PFSK-1 (cell line): ENCODE measurements around the gene TSLP.

Experiments
- FOXP2 ChIP-seq: optimal IDR thresholded peaks from 2 replicates; pipeline ENCODE3; 2011; ENCODE audit warnings: borderline replicate concordance, control low read depth, inconsistent platforms; ENCODE audit not compliant: insufficient read depth; ENCODE audit errors: extremely low read length, extremely low read depth
- POLR2AphosphoS5 ChIP-seq: IDR thresholded peaks from 2 replicates; pipeline ENCODE4 v1.6.1; 2012; ENCODE audit warnings: low read depth, mild to moderate bottlenecking, control low read depth, low read length, moderate library complexity
- REST ChIP-seq, 2 experiments: IDR thresholded peaks; 2 replicates each; pipeline versions ENCODE4 v1.6.1 to v1.8.0; 2011 to 2012; ENCODE audit warnings: low read depth in 2 of 2, low read length in 2 of 2, control low read depth in 1 of 2, inconsistent platforms in 1 of 2, mild to moderate bottlenecking in 1 of 2, moderate library complexity in 1 of 2; ENCODE audit not compliant: insufficient read depth in 1 of 2
- SIN3A ChIP-seq: IDR thresholded peaks from 2 replicates; pipeline ENCODE4 v1.6.1; 2012; ENCODE audit warnings: mild to moderate bottlenecking, low read length, moderate library complexity, borderline replicate concordance; ENCODE audit not compliant: insufficient read depth
- TAF1 ChIP-seq: IDR thresholded peaks from 2 replicates; pipeline ENCODE4 v1.6.1; 2012; ENCODE audit warnings: low read length, control low read depth, borderline replicate concordance; ENCODE audit not compliant: insufficient read depth

The TSLP gene

GRCh38 chr5:111060169-111060568 lies 11.3 kb upstream of the TSLP start:
- TF ChIP-seq TAF1 = no peak
- TF ChIP-seq POLR2AphosphoS5 = no peak
- TF ChIP-seq SIN3A = no peak
- TF ChIP-seq REST (IDR thresholded peaks at IDR 0.05; ENCODE audit: insufficient read depth in 1 of 2, low read depth in 2 of 2, low read length in 2 of 2) = no peak
- no peak for TF ChIP-seq FOXP2

DNA sequence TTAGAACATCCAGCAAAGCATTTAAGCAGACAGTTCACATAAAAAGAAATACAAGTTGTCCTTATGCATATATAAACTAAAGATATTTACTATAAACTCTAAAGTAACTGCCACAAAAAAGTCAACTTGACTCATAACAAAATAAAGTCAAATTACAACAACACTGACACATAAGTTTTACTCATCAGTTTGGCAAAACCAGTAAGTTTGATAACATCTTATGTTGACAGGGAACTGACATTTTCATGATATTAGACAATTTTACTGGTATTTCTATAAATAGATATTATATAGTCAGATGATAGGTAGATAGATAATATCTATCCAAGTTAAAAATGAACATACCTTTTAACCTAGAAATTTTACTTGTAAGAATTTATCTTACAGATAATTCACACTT lies 9.9 kb upstream of the TSLP start:
- TF ChIP-seq POLR2AphosphoS5 = no peak
- TF ChIP-seq TAF1 = no peak
- no peak for TF ChIP-seq REST (IDR thresholded peaks at IDR 0.05; ENCODE audit: insufficient read depth in 1 of 2, low read depth in 2 of 2, low read length in 2 of 2)
- no peak for TF ChIP-seq SIN3A
- no peak for TF ChIP-seq FOXP2

- TF ChIP-seq POLR2AphosphoS5 (no peak), SIN3A (no peak), TAF1 (no peak), FOXP2 (no peak), REST (IDR thresholded peaks at IDR 0.05; ENCODE audit: insufficient read depth in 1 of 2, low read depth in 2 of 2, low read length in 2 of 2) (no peak)
Observed at GRCh38 chr5:111063709-111064322, 7.7 kb upstream of the TSLP start.

GRCh38 chr5:111066261-111066938 lies 5.1 kb upstream of the TSLP start:
- TF ChIP-seq REST (IDR thresholded peaks at IDR 0.05; ENCODE audit: insufficient read depth in 1 of 2, low read depth in 2 of 2, low read length in 2 of 2) = no peak
- no peak for TF ChIP-seq FOXP2
- TF ChIP-seq TAF1 = no peak
- no peak for TF ChIP-seq POLR2AphosphoS5
- no peak for TF ChIP-seq SIN3A
